Endothelial cell of umbilical vein (primary cell): ENCODE data around the gene COG6. TPM values are rescaled to one million over a fixed set of nuclear protein-coding genes. Genes with fewer than 3 reads are reported as not detected.

ENCODE experiments used
- BruUV-seq: library from RNA; stranded (reverse); fragments of 400-500 nt; replicated peaks from 2 replicates; lab custom pipeline; 2021; lab: Mats Ljungman, UMichigan
- CTCF ChIA-PET: fragments of 300-600, 350-600 bp; sonication (Branson Sonifier 250); formaldehyde crosslinking; loops from one replicate; lab custom pipeline; 2021; ENCODE audit warnings: antibody characterized with exemption, inconsistent platforms; lab: Charles Lee
- POLR2A ChIA-PET: fragments of 300-600, 350-600 bp; sonication (Branson Sonifier 250); formaldehyde crosslinking; loops from one replicate; lab custom pipeline; 2021; ENCODE audit warnings: antibody characterized with exemption, inconsistent platforms; lab: Charles Lee
- DNase-seq: peaks from one replicate; pipeline ENCODE4 v3.0.0-alpha.2; 2011; ENCODE audit warnings: low read depth, low spot score
- FAIRE-seq: peaks from 2 replicates; lab custom pipeline; 2011; peaks lifted over from hg19 to GRCh38; lab: Jason Lieb, UNC
- H2AFZ ChIP-seq: 2 replicates; pipeline ENCODE4 v1.6.0; 2012; ENCODE audit warnings: low read depth, low read length, control low read depth, inconsistent platforms
- H3K27ac ChIP-seq: 2 replicates; pipeline ENCODE4 v1.5.1; 2011; ENCODE audit warnings: low read depth, mild to moderate bottlenecking, control low read depth, low read length, moderate library complexity; ENCODE audit not compliant: insufficient read depth
- H3K27me3 ChIP-seq, 2 experiments: 2 replicates each; pipeline versions ENCODE4 v1.6.0 to v1.6.1; 2011; ENCODE audit warnings: low read length in 2 of 2, mixed read lengths in 1 of 2; ENCODE audit not compliant: control insufficient read depth in 2 of 2, insufficient read depth in 2 of 2
- H3K36me3 ChIP-seq, 2 experiments: 2 replicates in 1 of 2; 3 replicates in 1 of 2; pipeline ENCODE4 v1.5.1; 2011; ENCODE audit warnings: low read length in 2 of 2, mild to moderate bottlenecking in 1 of 2, moderate library complexity in 1 of 2; ENCODE audit not compliant: control insufficient read depth in 2 of 2, insufficient read depth in 2 of 2; ENCODE audit errors: extremely low read depth in 1 of 2
- H3K4me1 ChIP-seq: 3 replicates; pipeline ENCODE4 v1.5.1; 2011; ENCODE audit warnings: mild to moderate bottlenecking, low read length; ENCODE audit not compliant: control insufficient read depth, insufficient read depth; ENCODE audit errors: extremely low read depth
- H3K4me2 ChIP-seq: 2 replicates; pipeline ENCODE4 v1.6.1; 2011; ENCODE audit warnings: low read length, control low read depth, mixed read lengths; ENCODE audit not compliant: insufficient read depth
- H3K4me3 ChIP-seq, 3 experiments: fragments of 200-600 bp in 1 of 3; sonication (generic), shearing (Covaris generic) in 1 of 3; replicated peaks in 1 of 3; 2 replicates each; pipeline ENCODE4 v1.5.1; 2011 to 2016; ENCODE audit warnings: control low read depth in 3 of 3, low read length in 3 of 3, mild to moderate bottlenecking in 2 of 3, inconsistent platforms in 1 of 3, low read depth in 1 of 3, moderate library complexity in 1 of 3; ENCODE audit not compliant: insufficient read depth in 1 of 3
- H3K79me2 ChIP-seq: 2 replicates; pipeline ENCODE4 v1.6.0; 2012; ENCODE audit warnings: low read length, inconsistent platforms; ENCODE audit not compliant: control insufficient read depth, insufficient read depth
- H3K9ac ChIP-seq: replicated peaks from 2 replicates; pipeline ENCODE3; 2011; ENCODE audit warnings: low read length, control low read depth; ENCODE audit not compliant: insufficient read depth; ENCODE audit errors: extremely low read depth
- H3K9me1 ChIP-seq: replicated peaks from 3 replicates; pipeline ENCODE4 v1.6.0; 2011; ENCODE audit warnings: mild to moderate bottlenecking, low read length; ENCODE audit not compliant: control insufficient read depth, insufficient read depth; ENCODE audit errors: extremely low read depth
- H3K9me3 ChIP-seq: replicated peaks from 2 replicates; pipeline ENCODE4 v1.5.1; 2012; ENCODE audit warnings: low read length, inconsistent platforms; ENCODE audit not compliant: control insufficient read depth, insufficient read depth
- H4K20me1 ChIP-seq: replicated peaks from 2 replicates; pipeline ENCODE3; 2011; ENCODE audit warnings: mild to moderate bottlenecking, low read length; ENCODE audit not compliant: control insufficient read depth, insufficient read depth; ENCODE audit errors: extremely low read depth
- EZH2 ChIP-seq: IDR thresholded peaks from 2 replicates; pipeline ENCODE4 v1.6.1; 2012; ENCODE audit warnings: borderline replicate concordance, low read depth, mild to moderate bottlenecking, moderate library complexity, low read length, inconsistent platforms; ENCODE audit not compliant: severe bottlenecking
- FOS ChIP-seq: IDR thresholded peaks from 2 replicates; pipeline ENCODE4 v1.6.1; 2011; ENCODE audit warnings: mild to moderate bottlenecking, low read length, moderate library complexity, borderline replicate concordance; ENCODE audit not compliant: insufficient read depth
- GATA2 ChIP-seq: IDR thresholded peaks from 2 replicates; pipeline ENCODE4 v1.7.0; 2011; ENCODE audit warnings: low read depth, mild to moderate bottlenecking, moderate library complexity, mixed read lengths, low read length; ENCODE audit not compliant: insufficient read length, insufficient read depth
- JUN ChIP-seq: IDR thresholded peaks from 2 replicates; pipeline ENCODE4 v1.6.1; 2011; ENCODE audit warnings: borderline replicate concordance, low read depth; ENCODE audit not compliant: insufficient read length, insufficient read depth
- MYC ChIP-seq: IDR thresholded peaks from one replicate; pipeline ENCODE4 v1.6.1; 2011; ENCODE audit warnings: mild to moderate bottlenecking, low read depth, low read length
- POLR2A ChIP-seq: IDR thresholded peaks from 2 replicates; pipeline ENCODE4 v1.6.1; 2012; ENCODE audit warnings: low read depth, mild to moderate bottlenecking, control low read depth, low read length
- POLR2AphosphoS5 ChIP-seq: IDR thresholded peaks from 2 replicates; pipeline ENCODE4 v1.6.1; 2012; ENCODE audit warnings: low read depth, mild to moderate bottlenecking, control low read depth, low read length, moderate library complexity; ENCODE audit not compliant: insufficient read depth
- dilution Hi-C: fragments of 300-500 bp; cut with MboI; formaldehyde crosslinking; loops from one replicate; pipeline ENCODE4 v1.15.0; 2019; ENCODE audit warnings: low sequenced_read_pairs; ENCODE audit not compliant: extremely low pct_ligation_motif_present
- intact Hi-C: fragments of 100-400 bp; cut with micrococcal nuclease; formaldehyde crosslinking; loops from one replicate; pipeline ENCODE4 v1.10.0; 2022
- polyA plus RNA-seq, 4 experiments: library from polyadenylated mRNA; depleted of rRNA in 3 of 4; stranded (reverse) in 3 of 4; unstranded in 1 of 4; fragments of >200 nt; gene quantifications; 2 replicates each; pipeline versions ENCODE4 v1.2.1 to v1.2.3, GENCODE V29; 2011 to 2012; ENCODE audit warnings: missing spikeins in 1 of 4
- total RNA-seq: library from RNA; stranded (reverse); gene quantifications from 2 replicates; pipeline ENCODE4 v1.2.3, GENCODE V29; 2021
- TF ChIP-seq, protein P1 (sequence below), 2 donors: IDR thresholded peaks; 1 replicate in 1 of 2; 2 replicates in 1 of 2; pipeline ENCODE4 v1.5.1; 2011; ENCODE audit warnings: low read length in 2 of 2, mild to moderate bottlenecking in 2 of 2, moderate library complexity in 2 of 2, control low read depth in 1 of 2, inconsistent platforms in 1 of 2, low read depth in 1 of 2; ENCODE audit not compliant: insufficient read depth in 1 of 2; ENCODE audit errors: extremely low read depth in 1 of 2
- TF ChIP-seq, protein P2 (sequence below): IDR thresholded peaks from 2 replicates; pipeline ENCODE4 v1.6.1; 2011; ENCODE audit not compliant: insufficient read depth, insufficient read length

Gene COG6
- total and polyA plus RNA-seq, 2 donors (not counting 3 experiments of a cell fraction or from before 2014, with no cell fraction given) = 12.1 to 41.1 TPM

DNA sequence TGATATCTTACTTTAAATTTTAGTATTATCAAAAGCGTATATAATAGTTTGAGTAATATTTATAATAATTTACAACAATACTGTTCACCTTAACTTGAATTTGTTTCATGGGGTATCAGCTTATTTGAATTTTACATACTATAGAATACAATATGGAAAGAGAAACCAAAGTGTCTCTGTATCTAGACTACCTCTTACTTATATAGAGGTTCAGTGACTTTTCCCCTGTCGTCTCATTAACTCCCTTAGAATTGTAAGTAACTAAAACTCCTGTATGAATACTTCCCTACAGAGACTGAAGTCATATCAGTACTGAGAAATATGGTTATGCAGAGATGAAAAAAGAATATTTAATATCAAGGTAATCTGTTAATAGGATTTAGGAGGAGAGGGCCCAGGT, 26.8 kb downstream of the COG6 start:
- dilution Hi-C loops (no loop called here), intact Hi-C loops (loop anchor here (10.0 kb wide), 2 partner anchors 262 to 762 kb away; no protein-coding TSS in a partner anchor)
- FAIRE-seq (no peak), DNase-seq (no peak)
- BruUV-seq = no TSS peak
- H3K4me3 ChIP-seq = no peak overlapping the region
- H3K27ac ChIP-seq = no peak overlapping the region
- peaks cover 0 to 5% of the 10 kb centered on the region in 2 experiments for H3K36me3 ChIP-seq
- no peak overlapping the region for H2AFZ ChIP-seq
- ChIA-PET CTCF (interaction anchor here (0.6 to 3.0 kb wide), 10 partner anchors 11 to 1350 kb away, joined by 3 to 26 read pairs (median 5); no protein-coding TSS in a partner anchor), POLR2A (no interaction called here)
- H3K4me2 ChIP-seq = no peak overlapping the region
- no peaks in the 10 kb centered on the region for H3K9me3 ChIP-seq
- no peaks in the 10 kb centered on the region for H3K9me1 ChIP-seq
- no peak for TF ChIP-seq POLR2A
- no peak for TF ChIP-seq POLR2AphosphoS5
- TF ChIP-seq JUN = no peak
- no peak for TF ChIP-seq FOS
- TF ChIP-seq, protein P1, sequence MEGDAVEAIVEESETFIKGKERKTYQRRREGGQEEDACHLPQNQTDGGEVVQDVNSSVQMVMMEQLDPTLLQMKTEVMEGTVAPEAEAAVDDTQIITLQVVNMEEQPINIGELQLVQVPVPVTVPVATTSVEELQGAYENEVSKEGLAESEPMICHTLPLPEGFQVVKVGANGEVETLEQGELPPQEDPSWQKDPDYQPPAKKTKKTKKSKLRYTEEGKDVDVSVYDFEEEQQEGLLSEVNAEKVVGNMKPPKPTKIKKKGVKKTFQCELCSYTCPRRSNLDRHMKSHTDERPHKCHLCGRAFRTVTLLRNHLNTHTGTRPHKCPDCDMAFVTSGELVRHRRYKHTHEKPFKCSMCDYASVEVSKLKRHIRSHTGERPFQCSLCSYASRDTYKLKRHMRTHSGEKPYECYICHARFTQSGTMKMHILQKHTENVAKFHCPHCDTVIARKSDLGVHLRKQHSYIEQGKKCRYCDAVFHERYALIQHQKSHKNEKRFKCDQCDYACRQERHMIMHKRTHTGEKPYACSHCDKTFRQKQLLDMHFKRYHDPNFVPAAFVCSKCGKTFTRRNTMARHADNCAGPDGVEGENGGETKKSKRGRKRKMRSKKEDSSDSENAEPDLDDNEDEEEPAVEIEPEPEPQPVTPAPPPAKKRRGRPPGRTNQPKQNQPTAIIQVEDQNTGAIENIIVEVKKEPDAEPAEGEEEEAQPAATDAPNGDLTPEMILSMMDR (IDR thresholded peaks at IDR 0.05; ENCODE audit: extremely low read depth in 1 of 2, insufficient read depth in 1 of 2, low read depth in 1 of 2, low read length in 2 of 2) = no peak
- TF ChIP-seq, protein P2, sequence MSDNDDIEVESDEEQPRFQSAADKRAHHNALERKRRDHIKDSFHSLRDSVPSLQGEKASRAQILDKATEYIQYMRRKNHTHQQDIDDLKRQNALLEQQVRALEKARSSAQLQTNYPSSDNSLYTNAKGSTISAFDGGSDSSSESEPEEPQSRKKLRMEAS = no peak
- no peak for TF ChIP-seq GATA2
- no peak for TF ChIP-seq EZH2
- TF ChIP-seq MYC = no peak
- no peaks in the 10 kb centered on the region for H4K20me1 ChIP-seq
- no peaks in the 10 kb centered on the region for H3K79me2 ChIP-seq
- H3K4me1 ChIP-seq = no peaks in the 10 kb centered on the region
- H3K27me3 ChIP-seq = no peaks in the 10 kb centered on the region
- H3K9ac ChIP-seq = no peak overlapping the region
